GM13977 (cell line): Measurements from ENCODE around the gene ITLN1.

ENCODE experiments used
- DNase-seq: peaks from one replicate; pipeline ENCODE4 v3.0.0; 2012; ENCODE audit warnings: low spot score
- in situ Hi-C: fragments of 300-500 bp; cut with MboI; formaldehyde crosslinking; loops from one replicate; pipeline ENCODE4 v1.12.0; 2022; ENCODE audit warnings: low sequenced_read_pairs, low pct_unique_long_range_greater_than_20kb, mixed read lengths, inconsistent platforms; ENCODE audit not compliant: unreplicated experiment
- TF ChIP-seq, protein P1 (sequence below): IDR thresholded peaks from 2 replicates; pipeline ENCODE4 v1.5.1; 2012; ENCODE audit warnings: mild to moderate bottlenecking, control low read depth; ENCODE audit not compliant: insufficient read depth; ENCODE audit errors: extremely low read depth, missing control alignments

ITLN1 gene

DNA sequence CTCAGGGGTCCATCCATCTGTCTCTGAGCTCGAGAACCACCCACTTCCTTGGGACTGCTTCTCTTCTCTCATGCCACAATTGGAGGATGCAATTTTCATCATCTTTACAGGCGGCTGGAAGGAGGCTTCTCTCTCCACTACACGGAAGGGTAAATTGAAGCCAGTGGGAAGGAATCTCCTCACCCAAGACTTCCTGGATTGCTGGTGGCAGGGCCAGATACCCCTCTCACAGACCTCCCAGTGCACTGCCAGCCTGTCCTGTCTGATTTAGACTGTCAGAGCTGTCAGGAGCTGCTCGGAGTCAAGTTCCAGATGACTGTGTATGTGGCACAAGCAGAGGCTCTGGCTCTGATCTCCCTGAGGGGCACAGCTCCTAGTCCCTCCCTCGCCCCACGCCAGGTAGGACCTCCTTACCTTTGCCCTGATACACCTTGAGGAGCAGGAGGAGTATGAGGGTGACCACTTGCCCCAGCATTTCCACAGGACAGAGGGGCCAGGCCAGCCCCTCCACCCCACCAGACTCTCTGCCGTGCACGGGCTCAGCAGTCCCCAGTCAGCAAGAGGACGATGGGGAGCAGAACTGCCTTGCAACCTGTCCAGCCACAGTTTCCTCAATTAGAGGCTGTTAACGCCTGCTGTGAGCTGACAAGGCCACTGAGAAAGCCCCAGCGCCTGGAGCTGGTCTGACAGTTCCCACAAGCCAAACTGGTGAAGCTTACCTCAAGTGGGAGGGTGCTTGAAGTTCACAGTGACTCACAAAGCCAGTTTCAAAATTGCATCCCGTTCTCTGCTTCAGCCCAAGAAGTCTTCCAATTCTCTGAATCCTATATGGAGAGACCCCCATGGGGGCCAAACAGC, 22.5 kb downstream of the ITLN1 start, which contains the start of gene CD244:
TSS of gene CD244 (minus strand) at position 685 of the 858 bp plus-strand sequence. CDS start at position 475, 210 bp downstream.
- in situ Hi-C loops, result no loop called here
- TF ChIP-seq, protein P1, sequence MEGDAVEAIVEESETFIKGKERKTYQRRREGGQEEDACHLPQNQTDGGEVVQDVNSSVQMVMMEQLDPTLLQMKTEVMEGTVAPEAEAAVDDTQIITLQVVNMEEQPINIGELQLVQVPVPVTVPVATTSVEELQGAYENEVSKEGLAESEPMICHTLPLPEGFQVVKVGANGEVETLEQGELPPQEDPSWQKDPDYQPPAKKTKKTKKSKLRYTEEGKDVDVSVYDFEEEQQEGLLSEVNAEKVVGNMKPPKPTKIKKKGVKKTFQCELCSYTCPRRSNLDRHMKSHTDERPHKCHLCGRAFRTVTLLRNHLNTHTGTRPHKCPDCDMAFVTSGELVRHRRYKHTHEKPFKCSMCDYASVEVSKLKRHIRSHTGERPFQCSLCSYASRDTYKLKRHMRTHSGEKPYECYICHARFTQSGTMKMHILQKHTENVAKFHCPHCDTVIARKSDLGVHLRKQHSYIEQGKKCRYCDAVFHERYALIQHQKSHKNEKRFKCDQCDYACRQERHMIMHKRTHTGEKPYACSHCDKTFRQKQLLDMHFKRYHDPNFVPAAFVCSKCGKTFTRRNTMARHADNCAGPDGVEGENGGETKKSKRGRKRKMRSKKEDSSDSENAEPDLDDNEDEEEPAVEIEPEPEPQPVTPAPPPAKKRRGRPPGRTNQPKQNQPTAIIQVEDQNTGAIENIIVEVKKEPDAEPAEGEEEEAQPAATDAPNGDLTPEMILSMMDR, result no peak
- DNase-seq, result peak; percentile 66

DNA sequence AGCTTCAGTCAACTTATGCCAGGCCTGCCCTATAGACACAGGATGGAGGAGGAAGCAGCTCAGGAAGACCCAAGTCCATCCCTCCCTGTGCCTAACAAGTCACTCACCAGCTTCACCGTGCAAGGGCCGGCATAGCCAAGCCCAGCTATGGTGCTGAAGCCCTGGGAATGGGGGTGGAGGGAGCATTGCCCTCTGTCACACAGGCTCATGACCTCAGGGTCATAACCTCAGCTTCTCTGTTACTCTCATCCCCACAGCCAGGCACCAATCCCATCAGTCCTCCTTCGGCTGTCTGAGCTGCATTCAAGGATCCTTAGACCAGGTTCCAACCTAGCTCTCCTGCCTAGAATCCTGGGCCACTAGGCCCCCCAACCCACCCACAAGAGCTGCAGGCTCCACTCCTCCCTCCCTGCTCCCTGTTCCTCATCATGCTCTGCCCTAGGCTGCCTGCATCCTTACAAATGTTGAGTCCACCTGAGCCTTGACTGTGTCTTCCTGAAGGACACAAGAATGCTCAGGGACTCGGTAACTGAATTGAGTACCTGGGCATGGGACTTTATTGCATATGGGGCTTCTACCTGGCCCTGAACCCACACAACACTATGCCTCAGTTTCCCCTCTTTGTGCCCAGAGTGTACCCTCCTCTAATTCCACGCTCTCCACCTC, 24.0 kb downstream of the ITLN1 start:
- in situ Hi-C loops, result no loop called here
- TF ChIP-seq, protein P1, result no peak
- no peak for DNase-seq

DNA sequence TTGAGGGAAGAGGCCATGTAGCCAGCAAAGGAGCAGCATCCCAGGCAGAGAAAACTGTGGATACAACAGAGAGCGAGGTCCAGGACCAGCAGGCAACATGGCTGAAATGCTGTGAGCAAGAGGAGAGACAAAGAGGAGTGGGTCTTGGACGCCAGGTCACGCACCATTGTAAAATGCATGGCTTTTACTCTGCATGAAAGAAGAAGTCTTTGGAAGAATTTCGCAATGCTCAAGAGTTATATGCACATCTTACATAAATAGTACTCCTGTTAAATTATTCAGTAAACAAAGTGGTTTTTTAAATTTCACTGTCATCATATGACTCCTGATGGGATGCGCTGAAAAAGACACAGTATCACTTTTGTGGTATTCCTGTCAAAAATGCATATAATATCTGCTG, 25.8 kb downstream of the ITLN1 start:
- in situ Hi-C loops, result no loop called here
- DNase-seq, result no peak
- TF ChIP-seq, protein P1, result no peak

DNA sequence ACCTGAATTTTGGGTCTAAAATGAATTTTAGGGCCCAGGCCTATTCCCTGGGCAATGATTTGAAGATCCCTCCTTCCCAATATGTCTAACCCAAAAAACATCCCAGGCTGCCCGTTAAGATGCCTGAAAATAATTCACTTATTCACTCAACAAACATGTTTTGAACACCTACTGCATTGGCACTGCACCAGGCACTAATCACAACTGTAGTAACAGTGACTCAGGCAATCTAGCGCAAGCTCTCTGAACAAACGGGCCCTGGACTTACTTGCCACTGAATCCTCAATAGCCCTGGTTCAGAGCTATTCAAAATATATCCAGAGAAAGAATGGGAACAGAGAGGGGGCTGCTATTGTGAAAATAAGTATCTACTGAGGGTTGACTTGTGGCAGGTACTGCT, 26.5 kb downstream of the ITLN1 start:
- TF ChIP-seq, protein P1, result no peak
- DNase-seq, result no peak
- in situ Hi-C loops, result no loop called here

DNA sequence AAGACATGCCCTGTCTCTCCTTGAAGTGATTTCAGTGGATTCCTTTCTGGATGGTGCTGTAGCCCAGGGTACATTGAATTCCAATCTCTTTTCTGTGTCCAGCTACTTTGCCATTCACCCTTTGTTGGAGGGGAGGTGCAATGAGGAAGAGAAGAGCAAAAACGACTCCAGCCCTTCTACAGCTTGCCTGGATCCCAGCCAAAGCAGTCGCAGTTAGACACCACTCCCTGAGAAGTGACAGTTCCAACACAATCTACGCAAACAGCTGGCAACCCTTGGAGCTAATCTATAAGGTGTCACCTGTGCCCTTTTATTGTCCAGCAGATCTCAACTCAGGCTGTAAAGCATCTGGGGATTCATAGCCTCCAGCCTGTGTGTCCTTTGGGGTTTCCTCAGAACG, 26.9 kb downstream of the ITLN1 start:
- TF ChIP-seq, protein P1, result no peak
- no peak for DNase-seq
- in situ Hi-C loops, result no loop called here

DNA sequence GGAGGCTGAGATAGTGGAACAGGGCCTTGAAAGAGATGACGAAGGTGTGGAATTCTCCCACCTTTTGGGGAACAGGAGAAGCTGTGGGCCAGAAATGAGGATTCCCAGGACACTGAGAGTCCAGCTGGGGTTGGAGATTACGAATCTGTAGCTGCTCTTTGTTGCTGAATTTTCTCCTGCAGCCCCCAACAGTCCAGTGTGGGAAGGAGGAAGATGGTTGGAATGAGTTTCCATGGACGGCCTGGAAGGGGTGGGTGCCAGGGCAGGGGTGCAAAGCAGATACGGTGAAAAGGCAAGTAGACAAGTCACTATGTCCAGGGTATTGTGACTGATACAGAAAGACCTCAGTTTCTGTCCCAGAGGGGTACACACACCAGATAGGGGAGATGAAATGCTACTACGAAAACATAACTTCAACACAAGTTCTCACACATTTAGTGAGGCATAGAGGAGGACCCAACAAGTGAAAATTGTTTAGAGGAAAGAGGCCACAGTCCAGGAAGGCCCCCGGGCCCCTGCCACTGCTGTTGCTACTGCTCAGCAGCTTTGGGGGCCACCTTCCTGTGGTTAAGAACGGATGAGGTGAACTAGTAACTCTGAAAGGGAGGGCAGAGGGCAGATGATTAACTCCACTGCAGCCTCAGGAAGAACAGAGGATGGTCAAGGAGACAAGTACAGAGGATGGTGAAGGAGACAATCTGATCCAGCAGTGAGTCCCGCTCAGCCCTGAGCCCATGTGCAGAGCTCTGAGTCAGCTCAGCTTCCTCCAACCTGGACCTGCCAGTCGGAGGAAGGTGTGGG, 29.6 kb downstream of the ITLN1 start:
- peak; percentile 41 for DNase-seq
- in situ Hi-C loops, result no loop called here
- TF ChIP-seq, protein P1, result no peak
